GM18507 (cell line): ENCODE data around the gene ABCA1.
A peak's percentile ranks its signal among the peaks of the same experiment; 100 is the strongest.
"Not testable (repeated sequence)": the region's sequence is repeated elsewhere in the genome, so short reads cannot be mapped to it uniquely, and the experiment has no call there.

Experiments used
- DNase-seq: peaks from one replicate; pipeline ENCODE4 v3.0.0; 2011; ENCODE audit warnings: low read depth; ENCODE audit not compliant: insufficient read length; ENCODE audit errors: extremely low spot score
- FAIRE-seq: peaks from 2 replicates; lab custom pipeline; 2011; peaks lifted over from hg19 to GRCh38; lab: Jason Lieb, UNC

The ABCA1 gene

GRCh38 chr9:104927912-104928740 is at the start of gene ABCA1:
Gene ABCA1, minus strand, starts transcription at chr9:104928155. Its CDS starts 24,476 bp downstream, at chr9:104903679.
- DNase-seq, result peak; percentile 11
- FAIRE-seq, result no peak

- no peak for FAIRE-seq
- DNase-seq, result no peak
These were observed 49.6 kb upstream of the ABCA1 start for GRCh38 chr9:104977580-104977979.

DNA sequence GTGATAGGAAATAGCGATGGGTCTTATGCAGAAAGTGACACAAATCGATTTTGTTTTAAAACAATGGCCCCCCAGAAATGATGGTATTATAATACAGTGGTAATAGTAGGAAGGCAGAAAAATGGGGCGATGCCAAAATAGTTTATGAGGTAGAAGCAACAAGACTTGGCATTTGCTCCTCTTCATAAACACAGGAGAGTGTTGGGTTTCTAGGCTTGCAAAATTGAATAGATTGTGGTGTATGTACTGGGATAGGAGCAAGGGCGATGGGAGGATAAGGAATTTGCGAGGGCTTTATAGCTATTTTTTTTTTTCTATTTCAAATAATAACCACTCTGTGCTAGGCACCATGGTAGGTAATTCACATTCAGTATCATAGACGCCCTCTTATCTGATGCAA is 49.2 kb upstream of the ABCA1 start:
- FAIRE-seq (no peak), DNase-seq (no peak)

DNA sequence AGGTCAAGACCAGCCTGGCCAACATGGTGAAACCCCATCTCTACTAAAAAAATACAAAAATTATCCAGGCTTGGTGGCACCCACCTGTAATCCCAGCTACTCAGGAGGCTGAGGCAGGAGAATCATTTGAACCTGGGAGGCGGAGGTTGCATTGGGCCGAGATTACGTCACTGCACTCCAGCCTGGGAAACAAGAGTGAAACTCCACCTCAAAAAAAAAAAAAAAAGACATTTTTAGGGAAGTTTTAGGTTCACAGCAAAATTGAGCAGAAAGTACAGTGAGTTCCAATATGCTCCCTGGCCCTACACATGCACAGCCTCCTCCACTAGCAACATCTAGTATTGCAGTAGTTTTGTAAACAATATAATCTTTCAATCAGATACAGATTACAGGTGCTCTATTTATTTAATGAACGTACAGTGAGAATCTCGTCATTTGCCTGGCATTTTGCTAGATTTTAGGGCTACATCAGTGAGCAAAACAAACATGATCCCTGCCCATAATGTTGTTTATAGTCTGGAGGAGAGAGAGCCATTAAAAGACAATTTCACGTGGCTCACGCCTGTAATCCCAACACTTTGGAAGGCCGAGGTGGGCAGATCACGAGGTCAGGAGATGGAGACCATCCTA is 48.1 kb upstream of the ABCA1 start:
- not testable (repeated sequence) for DNase-seq, FAIRE-seq

DNA sequence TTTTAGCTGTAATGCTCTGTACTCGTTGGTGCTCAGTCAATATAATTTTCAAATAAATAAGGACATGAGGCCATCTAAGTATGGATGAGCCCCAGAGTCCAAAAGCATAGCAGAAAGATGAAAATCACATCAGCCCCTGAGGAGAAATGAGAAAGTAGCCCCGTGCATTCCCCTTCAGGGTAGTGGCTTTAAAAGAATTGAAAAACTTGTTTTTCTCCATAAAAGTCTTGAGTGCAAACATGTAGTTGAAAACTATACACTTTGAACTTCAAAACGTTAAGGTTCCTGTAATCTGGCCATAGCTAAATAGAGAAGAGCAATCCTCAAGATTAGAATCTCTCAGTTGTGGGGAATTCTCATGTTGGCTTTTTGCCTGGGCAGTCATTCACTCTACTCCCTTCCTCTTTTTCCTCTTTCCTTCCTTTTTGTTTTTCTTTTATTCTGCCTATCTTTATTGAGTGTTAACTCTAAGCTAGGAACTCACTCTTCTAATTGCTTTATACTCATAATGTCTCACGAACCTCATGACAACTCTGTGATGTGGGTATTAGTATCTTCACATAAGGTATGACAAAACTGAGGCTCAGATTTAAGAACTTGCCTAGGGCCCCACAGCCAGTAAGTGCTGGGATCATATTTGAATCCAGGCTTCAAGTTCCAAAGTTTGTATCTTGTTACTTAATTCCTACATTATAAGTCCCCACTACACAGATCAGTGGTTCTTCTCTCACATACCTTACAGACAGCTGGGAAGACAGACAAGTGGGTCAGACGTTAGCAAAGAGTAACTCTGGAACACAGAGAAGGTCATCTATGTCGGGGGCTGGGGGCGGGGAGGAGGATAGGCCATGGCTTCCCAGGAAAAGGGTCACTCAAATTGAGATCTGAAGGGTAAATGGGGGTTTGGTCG is 46.4 kb upstream of the ABCA1 start:
- DNase-seq (no peak), FAIRE-seq (no peak)

- FAIRE-seq (no peak), DNase-seq (no peak)
These were observed 44.4 kb upstream of the ABCA1 start for GRCh38 chr9:104972242-104972866.

DNA sequence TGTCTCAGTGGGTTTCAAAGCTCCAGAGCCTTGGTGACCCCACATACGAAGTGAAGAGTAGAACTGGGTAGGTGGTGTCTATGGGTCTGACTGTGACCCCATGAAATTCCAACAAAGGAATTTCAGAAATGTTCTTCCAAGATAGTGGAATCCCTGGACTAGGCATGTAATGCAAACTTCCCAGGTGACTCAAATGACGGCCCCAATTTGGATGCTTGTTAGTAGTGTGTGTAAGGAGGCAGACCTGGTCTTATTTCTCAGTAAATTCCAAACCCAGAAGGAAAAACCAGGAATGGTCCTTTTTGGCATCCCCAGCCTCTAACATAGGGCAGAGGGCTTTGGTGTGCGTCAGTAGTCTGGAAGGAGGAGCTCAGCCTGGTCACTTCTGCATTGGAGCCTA is 43.6 kb upstream of the ABCA1 start:
- DNase-seq, result no peak
- no peak for FAIRE-seq

DNA sequence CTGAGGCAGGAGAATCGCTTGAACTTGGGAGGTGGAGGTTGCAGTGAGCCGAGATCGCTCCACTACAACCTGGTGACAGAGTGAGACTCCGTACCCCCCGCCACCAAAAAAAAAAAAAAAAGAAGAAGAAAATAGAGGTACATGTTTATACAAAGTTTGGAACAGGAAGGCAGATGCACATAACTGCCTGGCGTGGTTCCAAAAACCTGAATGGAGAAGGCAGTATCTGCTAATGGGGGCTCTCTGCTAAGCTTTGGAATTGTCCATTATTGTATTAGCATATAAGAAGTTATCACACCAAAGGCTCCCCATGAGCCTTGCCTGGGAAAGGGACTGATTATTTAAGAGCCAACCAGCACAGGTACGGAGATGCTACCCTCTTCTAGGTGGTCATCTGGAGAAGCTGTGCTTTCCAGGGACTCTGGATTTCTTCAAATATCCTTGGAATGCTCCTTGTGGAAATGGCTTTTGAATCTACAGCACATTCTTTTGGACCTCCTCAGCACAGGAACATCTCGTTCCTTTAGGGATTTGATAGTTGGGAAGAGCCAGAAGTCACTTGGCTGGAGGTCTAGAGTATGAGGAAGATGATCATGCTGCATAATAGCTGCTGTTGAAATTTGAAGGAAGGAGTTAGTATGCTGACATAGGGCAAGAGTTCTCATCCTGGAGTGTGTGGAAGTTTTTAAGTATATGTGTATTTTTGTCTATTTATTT is 42.5 kb upstream of the ABCA1 start:
- FAIRE-seq, result no peak
- DNase-seq, result no peak

DNA sequence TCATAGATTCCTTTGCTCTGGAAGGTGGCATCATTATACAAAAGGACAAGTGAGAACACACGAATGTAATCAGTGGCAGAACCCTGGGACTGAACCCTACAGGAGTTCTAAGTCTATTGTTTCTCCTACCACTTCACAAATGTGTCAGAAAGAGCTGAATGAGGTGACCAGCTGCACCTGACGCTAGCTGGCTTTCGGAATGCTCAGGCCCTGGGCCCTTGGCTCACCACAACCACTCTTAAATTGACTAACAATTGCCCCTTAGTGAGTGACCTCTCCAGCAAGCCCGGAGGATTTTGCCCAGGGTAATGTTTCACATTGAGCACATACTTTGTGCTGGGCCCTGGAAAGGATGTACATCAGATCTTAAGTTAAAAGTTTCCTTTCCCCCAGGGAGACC is 41.2 kb upstream of the ABCA1 start:
- FAIRE-seq (no peak), DNase-seq (no peak)

DNA sequence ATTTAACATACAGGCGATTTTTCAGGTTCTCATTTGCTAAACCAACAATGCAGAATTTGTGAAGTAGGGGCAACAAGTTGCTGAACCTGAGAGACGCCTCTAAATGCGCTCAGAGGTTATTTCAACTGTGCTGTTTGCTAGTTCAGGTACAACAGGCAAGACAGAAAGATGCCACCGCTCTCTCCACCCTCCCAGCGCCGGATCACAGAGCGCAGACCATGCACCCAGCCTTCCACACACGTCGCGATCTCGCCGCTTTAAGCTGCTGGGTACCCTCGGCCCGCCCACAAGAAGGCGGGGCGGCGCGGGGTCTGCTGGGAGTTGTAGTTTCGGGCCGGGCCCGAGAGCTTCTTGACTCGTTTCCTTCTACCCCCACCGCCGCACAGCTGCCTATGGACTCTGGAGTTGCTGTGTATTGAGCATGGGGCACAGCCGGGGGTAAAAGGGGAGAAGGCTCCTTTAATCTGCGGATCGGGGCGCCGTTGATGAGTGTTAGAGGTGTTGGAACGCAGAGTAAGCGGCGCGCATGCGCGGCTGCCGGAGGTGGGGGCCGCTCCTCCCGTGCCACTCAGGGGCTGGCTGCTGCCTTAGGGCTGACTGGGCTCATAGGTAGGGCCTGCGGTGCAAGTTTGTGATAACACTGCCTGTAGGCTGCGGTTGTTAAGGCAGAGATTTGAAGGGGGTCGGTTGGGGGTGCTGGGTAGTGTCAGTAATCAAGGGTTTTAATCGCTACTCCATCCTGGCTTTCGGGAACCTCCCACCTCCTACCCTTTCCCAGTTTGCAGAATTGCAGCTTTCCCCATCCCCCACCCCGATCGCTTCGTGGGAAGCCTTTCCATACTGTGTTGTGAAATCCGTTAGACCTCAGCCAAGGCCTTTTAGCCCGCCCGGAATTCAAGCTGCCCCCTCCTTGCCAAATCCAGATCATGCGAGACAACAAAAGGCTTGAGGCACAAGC is 40.3 kb upstream of the ABCA1 start:
- DNase-seq, result peak; percentile 63
- peak; percentile 67 for FAIRE-seq

- DNase-seq (no peak), FAIRE-seq (no peak)
These were observed 35.1 kb upstream of the ABCA1 start for GRCh38 chr9:104963076-104963475.

DNA sequence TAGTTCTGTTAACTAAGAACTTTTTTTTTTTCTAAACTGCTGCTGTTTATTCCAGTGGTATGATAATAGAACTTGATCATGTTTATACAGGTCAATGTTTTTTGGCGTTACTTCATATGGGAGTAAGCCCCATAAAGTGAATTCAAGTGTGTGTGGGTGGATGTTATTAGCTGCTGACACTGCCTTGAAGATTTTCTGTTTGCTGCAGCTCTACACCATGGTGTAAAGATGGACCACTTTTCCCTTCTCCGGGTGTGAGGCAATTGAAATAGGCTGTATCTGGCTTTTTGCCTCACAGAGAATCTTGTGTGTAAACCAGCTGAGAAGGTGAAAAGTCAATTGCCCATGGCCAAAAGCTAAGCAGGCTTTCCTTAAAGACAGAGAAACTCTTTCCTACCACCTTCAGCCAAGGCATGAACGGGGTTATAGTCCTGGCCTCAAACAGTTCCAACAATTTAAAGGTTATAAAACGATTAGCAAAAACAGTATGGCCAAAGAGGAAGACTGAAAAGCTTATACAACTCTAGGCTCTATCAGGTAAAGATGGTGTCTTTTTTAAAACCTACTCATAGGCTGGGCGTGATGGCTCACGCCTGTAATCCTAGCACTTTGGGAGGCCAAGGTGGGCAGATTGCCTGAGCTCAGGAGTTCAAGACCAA is 33.9 kb upstream of the ABCA1 start:
- DNase-seq (no peak), FAIRE-seq (no peak)

- FAIRE-seq (no peak), DNase-seq (no peak)
These were observed 33.3 kb upstream of the ABCA1 start for GRCh38 chr9:104961238-104961637.

DNA sequence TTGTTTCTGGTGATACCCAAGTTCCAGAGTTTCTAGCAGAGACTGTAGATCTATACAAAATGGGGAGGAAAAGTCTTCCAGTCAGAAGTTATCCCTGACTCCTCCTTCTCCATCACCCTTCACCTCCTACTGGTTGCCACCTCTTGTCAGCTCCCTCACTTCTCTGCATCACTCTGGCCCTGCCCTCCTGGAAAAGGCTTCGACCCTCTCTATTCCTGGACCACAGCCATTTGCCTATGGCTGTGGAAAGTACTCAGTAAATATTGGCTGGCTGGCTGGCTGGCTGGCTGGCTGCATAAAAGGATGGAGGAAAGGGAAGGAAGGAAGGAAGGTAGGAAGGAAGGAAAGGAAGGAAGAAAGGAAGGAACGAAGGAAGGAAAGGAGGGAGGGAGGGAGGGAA is 32.7 kb upstream of the ABCA1 start:
- FAIRE-seq (no peak), DNase-seq (no peak)

DNA sequence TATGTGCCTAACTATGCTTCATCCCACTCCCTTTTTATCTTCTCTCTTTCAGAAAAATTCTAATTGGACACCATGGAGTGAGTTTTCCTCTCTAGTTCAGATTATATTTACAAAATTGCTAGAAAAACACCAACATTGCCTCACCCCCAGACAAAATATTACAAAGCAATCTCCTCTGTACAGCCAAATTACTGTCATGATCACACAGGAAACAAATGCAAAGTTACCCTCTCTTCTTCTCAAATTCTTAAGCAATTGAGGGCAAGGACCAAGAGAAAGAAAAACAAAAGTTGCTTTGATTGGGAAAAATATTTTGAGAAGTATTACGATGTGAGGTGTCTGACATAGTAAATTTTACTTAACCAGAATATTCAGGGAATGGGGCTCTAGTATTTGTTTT is 30.8 kb upstream of the ABCA1 start:
- FAIRE-seq, result no peak
- DNase-seq, result no peak

DNA sequence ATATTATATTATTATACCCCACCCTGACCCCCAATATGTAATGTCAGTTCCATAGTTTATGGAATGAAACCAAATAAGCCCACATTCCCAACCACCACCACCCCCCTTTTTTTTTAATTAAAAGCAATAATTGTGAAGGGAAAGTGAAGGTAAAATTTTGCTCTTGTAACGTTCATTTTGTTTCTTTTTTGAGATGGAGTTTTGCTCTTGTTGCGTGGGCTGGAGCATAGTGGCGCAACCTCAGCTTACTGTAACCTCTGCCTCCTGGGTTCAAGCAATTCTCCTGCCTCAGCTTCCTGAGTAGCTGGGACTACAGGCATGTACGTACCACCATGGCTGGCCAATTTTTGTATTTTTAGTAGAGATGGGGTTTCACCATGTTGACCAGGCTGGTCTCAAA is 30.1 kb upstream of the ABCA1 start:
- not testable (repeated sequence) for FAIRE-seq, DNase-seq

- FAIRE-seq (no peak), DNase-seq (no peak)
These were observed 23.5 kb upstream of the ABCA1 start for GRCh38 chr9:104951487-104951886.

GRCh38 chr9:104950838-104951237 is 22.9 kb upstream of the ABCA1 start:
- DNase-seq, result no peak

More at GRCh38 chr9:104950838-104951237, 22.9 kb upstream of the ABCA1 start:
- no peak for FAIRE-seq
